22Rv1 (cell line): ENCODE measurements around the gene MYO10.

Experiments used
- CTCF ChIP-seq: fragments of 450-650 bp; IDR thresholded peaks from 2 replicates; pipeline ENCODE4 v1.5.1; 2017; ENCODE audit warnings: mild to moderate bottlenecking
- ZFX ChIP-seq: fragments of 450-650 bp; IDR thresholded peaks from 2 replicates; pipeline ENCODE4 v1.6.1; 2017; ENCODE audit warnings: antibody characterized with exemption, borderline replicate concordance

GRCh38 chr5:16931334-16932110 is 4.6 kb downstream of the MYO10 start:
- TF ChIP-seq CTCF = no peak
- no peak for TF ChIP-seq ZFX
